A549 treated with CORT108297 at 1 μM for 4 hours (cell line): ENCODE data around the gene TEAD2. TPM values are rescaled to one million over a fixed set of nuclear protein-coding genes. Genes with fewer than 3 reads are reported as not detected.

Experiments
- total RNA-seq: library from RNA; stranded (reverse); fragments of 200-300 nt; extraction: Qiagen RNA extraction; gene quantifications from 5 replicates; pipeline ENCODE4 v1.2.3, GENCODE V29; 2022

Gene TEAD2
- 14.2 to 21.0 TPM (median 17.9 TPM) in 5 replicates for total RNA-seq

DNA sequence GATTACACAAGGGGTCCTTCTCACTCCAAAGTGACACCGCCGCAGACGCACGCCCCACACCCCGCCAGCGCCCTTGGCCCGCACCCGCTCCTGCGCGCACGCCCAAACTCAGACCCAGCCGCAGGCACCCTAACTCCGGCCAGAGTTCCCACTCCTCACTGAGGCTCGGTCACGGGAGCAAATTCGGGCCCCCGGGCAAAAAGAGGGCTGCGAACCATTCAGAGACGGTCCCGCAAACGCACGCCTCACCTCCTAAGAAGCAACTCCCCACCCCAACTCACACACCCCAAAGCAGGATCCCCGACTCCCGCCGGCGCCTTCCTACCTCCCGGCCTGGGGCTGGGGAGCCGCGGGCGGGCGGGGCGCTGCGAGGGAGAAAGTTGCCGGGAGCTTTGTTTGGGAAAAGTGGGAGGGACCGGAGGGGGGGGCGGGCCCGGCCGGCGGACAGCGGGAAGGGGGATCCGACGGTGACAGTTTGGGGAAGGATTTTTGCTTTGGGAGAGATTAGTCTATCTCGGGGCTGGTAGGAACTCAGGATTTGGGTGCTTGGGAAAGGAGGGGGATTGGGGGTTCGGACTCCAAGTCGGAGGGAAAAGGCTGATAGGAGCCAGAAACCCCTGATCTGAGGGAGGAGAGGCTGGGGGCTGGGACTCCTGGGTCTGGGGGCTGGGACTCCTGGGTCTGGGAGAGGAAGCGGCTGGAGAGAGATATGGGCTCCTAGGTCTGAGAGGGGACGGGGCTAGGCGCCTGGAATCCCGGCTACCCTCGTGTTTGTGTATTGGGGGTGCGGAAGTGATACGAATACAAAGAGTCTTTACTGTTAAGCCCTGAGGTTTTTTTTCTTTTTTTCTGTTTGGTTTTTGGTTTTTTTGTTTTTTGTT, at the start of gene TEAD2:
TSS of gene TEAD2 (minus strand) at position 369 of the 881 bp plus-strand sequence. CDS start 2,341 bp downstream, outside the sequence.

DNA sequence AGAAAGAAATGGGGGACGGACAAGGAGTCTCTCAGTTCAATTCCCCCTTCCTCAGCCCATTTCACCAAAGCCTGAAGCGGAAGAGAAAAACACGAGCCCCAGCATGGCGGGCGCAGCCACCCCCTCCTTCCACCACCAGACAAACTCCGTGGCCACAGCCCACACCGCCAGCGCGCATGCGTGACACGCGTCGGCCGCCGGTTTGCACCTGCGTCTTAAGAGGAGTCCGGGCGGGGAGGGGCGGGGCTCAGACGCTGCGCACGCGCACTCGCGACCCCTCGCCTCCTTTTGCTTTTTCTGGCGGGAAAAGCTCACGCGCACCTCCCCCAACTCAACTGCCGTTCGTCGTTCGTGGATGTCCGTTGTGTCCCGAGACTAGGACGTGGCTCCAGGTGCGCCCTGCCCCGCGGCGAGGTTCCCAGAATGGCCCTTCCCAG, 25.7 kb upstream of the TEAD2 start, which contains the start of gene KASH5:
TSS of gene KASH5 (plus strand) at position 314 of the 437 bp plus-strand sequence. CDS start 2,635 bp downstream, outside the sequence.

DNA sequence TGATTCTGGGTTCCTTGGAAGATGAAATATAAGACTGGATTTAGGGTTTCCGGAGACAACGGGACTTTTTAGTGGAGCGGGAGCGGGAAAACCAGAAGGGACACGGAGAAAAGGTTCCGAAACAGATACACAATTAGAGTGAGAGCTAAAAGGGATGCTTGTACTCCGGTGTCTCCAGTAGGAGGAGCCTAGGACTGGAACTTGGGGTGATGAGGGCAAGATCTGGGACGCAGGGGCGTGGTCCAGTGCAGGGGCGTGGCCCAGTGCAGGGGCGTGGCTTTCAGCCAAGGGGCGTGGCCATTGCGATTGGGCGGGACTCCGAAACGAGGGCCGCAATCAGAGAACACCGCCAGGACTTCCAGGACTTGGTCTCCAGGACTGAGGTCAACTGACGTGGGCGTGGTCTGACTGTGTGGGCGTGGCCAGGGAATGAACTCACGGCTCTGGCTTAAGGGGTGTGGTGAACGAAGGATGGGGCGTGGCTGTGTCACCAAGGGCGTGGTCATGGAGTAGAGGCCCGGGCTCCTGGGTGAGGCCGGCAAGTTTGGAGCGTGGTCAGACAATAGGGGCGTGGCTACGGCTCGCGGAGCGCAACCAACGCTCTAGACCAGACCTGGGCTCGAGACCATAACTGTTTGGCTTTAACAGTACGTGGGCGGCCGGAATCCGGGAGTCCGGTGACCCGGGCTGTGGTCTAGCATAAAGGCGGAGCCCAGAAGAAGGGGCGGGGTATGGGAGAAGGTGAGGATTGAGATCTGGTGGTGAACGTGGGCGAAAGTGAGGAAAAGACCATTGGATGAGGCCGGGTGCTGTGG, 1.3 kb upstream of the TEAD2 start, which contains the start of gene DKKL1:
TSS of gene DKKL1 (plus strand) at position 610 of the 815 bp plus-strand sequence. CDS start at position 732, 122 bp downstream.

DNA sequence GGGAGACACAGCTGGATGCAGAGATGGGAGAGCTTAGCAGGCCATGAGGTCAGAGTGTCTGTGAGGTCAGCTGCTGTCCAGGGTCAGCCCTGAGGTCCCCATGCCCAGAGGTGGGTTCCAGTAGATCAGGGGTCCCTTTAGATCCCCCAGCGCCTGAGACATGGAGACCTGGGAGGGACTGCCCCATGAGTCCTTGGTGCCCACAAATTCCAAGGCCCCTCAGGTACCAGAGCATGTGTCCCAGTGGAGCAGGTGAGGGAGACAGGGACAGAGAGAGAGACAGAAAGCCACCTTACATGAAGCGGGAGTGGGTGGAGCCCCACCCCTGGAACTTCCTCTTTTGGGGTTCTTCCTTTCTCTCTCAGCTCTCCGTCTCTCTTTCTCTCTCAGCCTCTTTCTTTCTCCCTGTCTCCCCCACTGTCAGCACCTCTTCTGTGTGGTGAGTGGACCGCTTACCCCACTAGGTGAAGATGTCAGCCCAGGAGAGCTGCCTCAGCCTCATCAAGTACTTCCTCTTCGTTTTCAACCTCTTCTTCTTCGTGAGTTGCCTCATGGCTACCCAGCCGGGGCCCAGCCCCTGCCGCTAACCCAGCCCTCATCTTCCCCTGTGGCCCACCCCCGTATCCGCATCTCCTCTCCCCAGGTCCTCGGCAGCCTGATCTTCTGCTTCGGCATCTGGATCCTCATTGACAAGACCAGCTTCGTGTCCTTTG, 27.0 kb downstream of the TEAD2 start, which contains the start of gene CD37:
TSS of gene CD37 (plus strand) at position 336 of the 713 bp plus-strand sequence. CDS start at position 471, 135 bp downstream.

DNA sequence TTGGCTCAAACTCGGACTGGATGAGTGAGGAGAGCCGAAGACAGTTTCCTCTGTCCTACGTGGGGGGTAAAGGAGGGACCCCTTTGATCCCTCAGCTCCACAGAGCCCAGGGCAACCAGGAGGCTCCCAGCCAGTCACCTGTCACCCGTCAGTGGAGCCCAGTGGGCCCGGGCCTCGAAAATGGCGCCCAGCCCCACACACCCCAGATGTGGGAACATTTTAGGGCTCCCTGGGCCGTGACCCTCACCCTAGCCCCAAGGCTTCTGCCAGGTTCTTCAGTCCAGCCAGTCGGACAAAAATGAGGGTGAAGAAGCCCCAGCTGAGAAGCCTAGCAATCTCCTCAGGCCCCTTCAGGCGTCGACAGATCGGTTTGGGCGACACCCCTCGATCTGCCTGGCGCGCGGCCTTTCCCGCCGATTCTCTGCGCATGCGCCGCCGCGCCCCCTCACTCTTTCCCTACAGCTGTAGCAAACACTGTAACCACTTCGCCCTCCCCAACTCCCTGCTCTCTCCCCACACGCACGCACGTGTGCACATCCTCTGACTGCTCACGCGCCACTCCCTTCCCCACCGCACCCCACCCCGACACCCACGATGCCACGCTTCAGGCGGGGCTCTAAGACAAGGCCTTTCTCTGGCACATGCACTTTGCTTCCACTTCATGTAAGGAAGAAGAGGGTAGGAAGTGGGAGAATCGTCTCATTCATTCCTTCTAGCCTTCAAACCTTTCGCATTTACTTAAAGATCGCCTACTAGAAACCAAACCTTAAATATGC, 37.2 kb downstream of the TEAD2 start, which contains the start of gene SLC6A16:
TSS of gene SLC6A16 (minus strand) at position 391 of the 776 bp plus-strand sequence. CDS start 13,844 bp downstream, outside the sequence.

Other genes starting within 250 kb of the TEAD2 start
- 3.8 to 8.2 TPM (median 6.6 TPM) in 5 replicates for gene LIN7B, start 248.0 kb downstream of the TEAD2 start, total RNA-seq
- gene C19orf73, start 243.3 kb downstream of the TEAD2 start, total RNA-seq = 1.1 to 2.3 TPM (median 1.9 TPM) in 5 replicates
- gene PPFIA3, start 242.9 kb downstream of the TEAD2 start, total RNA-seq = 5.9 to 8.9 TPM (median 8.8 TPM) in 5 replicates
- gene HRC, start 207.0 kb downstream of the TEAD2 start, total RNA-seq = not detected in 5 replicates
- gene TRPM4, start 204.6 kb downstream of the TEAD2 start, total RNA-seq = 7.1 to 11.5 TPM (median 9.4 TPM) in 5 replicates
- gene SLC6A16, start 37.2 kb downstream of the TEAD2 start, total RNA-seq = 0.55 to 1.2 TPM (median 1.1 TPM) in 5 replicates
- not detected in 5 replicates for gene CD37, start 27.0 kb downstream of the TEAD2 start, total RNA-seq
- 0.39 to 0.74 TPM (median 0.47 TPM) in 5 replicates for gene DKKL1, start 1.5 kb upstream of the TEAD2 start, total RNA-seq
- gene KASH5, start 25.8 kb upstream of the TEAD2 start, total RNA-seq = 0.05 to 0.12 TPM (median 0.07 TPM) in 4 of 5 replicates, not detected in the other
- gene PTH2, start 61.0 kb upstream of the TEAD2 start, total RNA-seq = not detected in 5 replicates
- gene GFY, start 63.0 kb upstream of the TEAD2 start, total RNA-seq = 0.14 to 0.27 TPM (median 0.18 TPM) in 5 replicates
- gene SLC17A7, start 79.1 kb upstream of the TEAD2 start, total RNA-seq = 0.53 to 0.74 TPM (median 0.65 TPM) in 5 replicates
- 90.8 to 101 TPM (median 98.8 TPM) in 5 replicates for gene PIH1D1, start 89.4 kb upstream of the TEAD2 start, total RNA-seq
- gene ALDH16A1, start 90.8 kb upstream of the TEAD2 start, total RNA-seq = 16.2 to 27.2 TPM (median 24.9 TPM) in 5 replicates
- 0.92 to 1.7 TPM (median 1.3 TPM) in 5 replicates for gene FLT3LG, start 111.8 kb upstream of the TEAD2 start, total RNA-seq
- gene RPL13A, start 125.2 kb upstream of the TEAD2 start, total RNA-seq = 4,068 to 4,436 TPM (median 4,207 TPM) in 5 replicates
- 3,819 to 4,411 TPM (median 4,040 TPM) in 5 replicates for gene RPS11, start 134.0 kb upstream of the TEAD2 start, total RNA-seq
- 21.8 to 35.0 TPM (median 29.8 TPM) in 5 replicates for gene FCGRT, start 150.2 kb upstream of the TEAD2 start, total RNA-seq
- gene RCN3, start 165.6 kb upstream of the TEAD2 start, total RNA-seq = 1.6 to 2.7 TPM (median 1.8 TPM) in 5 replicates
- gene NOSIP, start 218.1 kb upstream of the TEAD2 start, total RNA-seq = 85.6 to 111 TPM (median 104 TPM) in 5 replicates
- gene PRRG2, start 218.9 kb upstream of the TEAD2 start, total RNA-seq = 0.45 to 1.1 TPM (median 0.81 TPM) in 5 replicates
- gene PRR12, start 228.8 kb upstream of the TEAD2 start, total RNA-seq = 23.7 to 33.6 TPM (median 31.9 TPM) in 5 replicates